Measurements from ENCODE around the gene ARCN1. TPM values are rescaled to one million over a fixed set of nuclear protein-coding genes. Genes with fewer than 3 reads are reported as not detected.
"Not testable (repeated sequence)": the region's sequence is repeated elsewhere in the genome, so short reads cannot be mapped to it uniquely, and the experiment has no call there.

ARCN1 gene
- total RNA-seq, 2 donors from 2014 or later: 134 to 180 TPM

DNA sequence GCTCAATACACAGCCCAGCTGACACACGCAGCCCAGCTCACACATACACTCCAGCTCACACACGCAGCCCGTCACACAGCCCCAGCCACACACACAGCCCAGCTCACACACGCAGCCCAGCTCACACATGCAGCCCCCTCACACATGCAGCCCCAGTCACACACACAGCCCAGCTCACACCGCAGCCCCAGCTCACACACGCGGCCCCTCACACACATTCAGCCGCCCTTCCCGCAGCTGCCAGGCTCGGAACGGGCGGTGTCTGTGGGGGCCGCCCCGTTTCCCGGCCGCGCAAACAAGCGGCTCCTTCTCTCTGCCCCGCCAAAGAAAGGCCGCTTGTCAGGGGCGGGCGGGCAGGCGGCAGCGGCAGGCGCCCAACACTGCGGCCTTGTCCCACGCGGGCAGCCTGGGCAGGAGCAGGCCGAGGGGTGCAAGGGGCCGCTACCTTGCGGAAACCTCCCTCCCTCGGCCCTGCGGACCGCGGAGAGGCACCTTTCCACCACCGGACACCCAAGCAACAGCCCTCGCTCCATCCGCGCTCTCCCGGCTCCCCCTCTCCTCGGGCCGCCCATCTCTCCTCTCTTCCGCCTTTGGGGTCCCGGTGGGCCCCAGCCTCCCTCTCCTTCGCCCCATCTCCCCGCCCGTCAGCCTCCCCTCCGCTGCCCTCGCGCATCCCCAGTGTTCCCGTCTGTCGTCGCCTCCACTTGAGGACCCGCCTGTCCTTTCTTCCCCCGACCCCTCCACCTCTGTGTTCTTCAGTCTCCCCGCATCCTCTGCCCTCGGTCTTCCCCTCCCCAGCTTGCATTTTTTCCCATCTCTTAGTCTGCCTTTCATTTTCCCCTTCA, 37.4 kb downstream of the ARCN1 start:
- Mint-ChIP-seq H3K36me3 (no peaks in the 10 kb centered on the region), H3K9me3 (no peaks in the 10 kb centered on the region), H3K27ac (peak overlapping the region; percentile 4 to 68)
- DNase-seq (ENCODE audit: low spot score in 2 of 2) (peak; percentile 43 to 59), ATAC-seq (peak; percentile 24 to 33)

DNA sequence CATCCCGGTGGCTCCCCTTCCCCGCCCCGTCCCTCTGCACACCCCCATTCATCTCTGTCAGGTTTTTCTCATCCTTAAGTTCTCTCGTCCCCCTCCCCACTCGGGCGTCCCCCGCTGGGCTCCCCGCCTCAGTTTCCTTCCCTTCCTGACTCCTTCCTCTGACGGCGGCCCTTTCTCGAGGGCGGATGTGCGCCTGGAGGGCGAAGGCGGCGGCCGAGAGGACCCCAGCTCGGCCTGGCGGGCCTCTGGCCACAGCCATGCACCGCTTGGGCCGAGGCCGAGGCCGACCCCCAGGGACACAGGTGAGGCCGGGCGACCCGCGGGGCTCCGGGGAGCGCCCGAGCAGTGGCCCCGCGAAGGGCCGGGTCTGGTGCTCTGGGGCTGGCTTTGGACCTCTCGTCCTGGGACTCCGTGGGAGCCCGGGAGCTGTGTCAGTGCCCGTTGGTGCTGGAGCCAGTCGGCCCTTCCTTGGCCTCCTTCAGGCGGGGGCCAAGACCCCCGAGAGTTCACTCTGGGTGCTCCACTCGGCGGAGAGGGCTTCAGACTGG, 38.1 kb downstream of the ARCN1 start:
- DNase-seq (ENCODE audit: low spot score in 2 of 2): peak; percentile 29 to 62

GRCh38 chr11:118610773-118611432, 38.7 kb downstream of the ARCN1 start:
- H3K9me3 Mint-ChIP-seq: no peaks in the 10 kb centered on the region
- peak; percentile 69 to 70 for ATAC-seq
- H3K27ac Mint-ChIP-seq: no peak overlapping the region
- DNase-seq (ENCODE audit: low spot score in 2 of 2): peak; percentile 88 to 95
- no peaks in the 10 kb centered on the region for H3K36me3 Mint-ChIP-seq

More for the DNA sequence above, 38.1 kb downstream of the ARCN1 start:
- H3K9me3 Mint-ChIP-seq: no peaks in the 10 kb centered on the region
- H3K27ac Mint-ChIP-seq: peak overlapping the region; percentile 4 to 68
- H3K36me3 Mint-ChIP-seq: no peaks in the 10 kb centered on the region
- peak; percentile 2 to 11 for ATAC-seq

DNA sequence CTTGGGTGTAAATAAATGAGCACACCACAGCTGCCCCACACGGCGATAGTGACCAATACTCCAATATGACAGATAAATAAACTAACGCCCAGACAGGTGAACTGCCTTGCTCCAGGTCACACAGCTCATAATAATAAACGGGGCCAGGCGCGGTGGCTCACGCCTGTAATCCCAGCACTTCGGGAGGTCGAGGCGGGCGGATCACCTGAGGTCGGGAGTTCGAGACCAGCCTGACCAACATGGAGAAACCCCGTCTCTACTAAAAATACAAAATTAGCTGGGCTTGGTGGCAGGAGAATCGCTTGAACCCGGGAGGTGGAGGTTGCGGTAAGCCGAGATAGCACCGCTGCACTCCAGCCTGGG, 39.2 kb downstream of the ARCN1 start:
- not testable (repeated sequence) for H3K27ac Mint-ChIP-seq, H3K9me3 Mint-ChIP-seq, H3K36me3 Mint-ChIP-seq, ATAC-seq
- DNase-seq (ENCODE audit: low spot score in 2 of 2): peak in 1 of 2 donors; percentile 42

- DNase-seq (ENCODE audit: low spot score in 2 of 2): no peak
- Mint-ChIP-seq H3K9me3 (no peaks in the 10 kb centered on the region), H3K36me3 (no peaks in the 10 kb centered on the region), H3K27ac (no peak overlapping the region)
- no peak for ATAC-seq
Observed at GRCh38 chr11:118612378-118612777, 40.2 kb downstream of the ARCN1 start.

DNA sequence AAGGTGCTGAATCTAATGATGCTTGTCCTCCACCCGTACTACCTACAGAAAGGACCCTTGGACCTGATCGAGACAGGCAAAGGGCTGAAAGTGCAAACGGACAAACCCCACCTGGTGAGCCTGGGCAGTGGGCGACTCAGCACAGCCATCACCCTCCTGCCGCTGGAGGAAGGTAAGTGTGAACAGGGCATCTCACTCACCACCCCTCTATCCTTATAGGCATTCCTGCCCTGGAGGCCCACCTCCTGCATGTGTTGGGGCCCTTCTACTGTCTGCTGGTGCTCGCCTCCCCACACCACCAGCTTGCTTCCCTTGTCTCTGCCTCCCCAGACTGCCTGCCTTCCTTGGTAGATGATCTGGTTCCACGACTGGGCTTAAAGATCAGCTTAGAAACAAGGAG, 42.3 kb downstream of the ARCN1 start:
- peak in 1 of 2 donors; percentile 26 for DNase-seq (ENCODE audit: low spot score in 2 of 2)
- no peaks in the 10 kb centered on the region for H3K9me3 Mint-ChIP-seq

GRCh38 chr11:118615282-118615975, 43.2 kb downstream of the ARCN1 start:
- DNase-seq (ENCODE audit: low spot score in 2 of 2): no peak
- Mint-ChIP-seq H3K36me3 (no peaks in the 10 kb centered on the region), H3K9me3 (no peaks in the 10 kb centered on the region), H3K27ac (no peak overlapping the region)
- no peak for ATAC-seq

More for the DNA sequence above, 42.3 kb downstream of the ARCN1 start:
- no peak for ATAC-seq
- Mint-ChIP-seq H3K27ac (no peak overlapping the region), H3K36me3 (no peaks in the 10 kb centered on the region)

GRCh38 chr11:118615976-118616371, 43.8 kb downstream of the ARCN1 start:
- ATAC-seq (no peak), DNase-seq (ENCODE audit: low spot score in 2 of 2) (no peak)
- Mint-ChIP-seq H3K9me3 (no peaks in the 10 kb centered on the region), H3K36me3 (no peaks in the 10 kb centered on the region), H3K27ac (no peak overlapping the region)

- DNase-seq (ENCODE audit: low spot score in 2 of 2): no peak
- no peak for ATAC-seq
- no peaks in the 10 kb centered on the region for H3K9me3 Mint-ChIP-seq
- peak overlapping the region in 1 of 2 donors; percentile 65 for H3K27ac Mint-ChIP-seq
- no peaks in the 10 kb centered on the region for H3K36me3 Mint-ChIP-seq
Observed at GRCh38 chr11:118618115-118618990, 46.1 kb downstream of the ARCN1 start.

GRCh38 chr11:118618991-118619375, 46.8 kb downstream of the ARCN1 start:
- no peak overlapping the region for H3K27ac Mint-ChIP-seq
- ATAC-seq: no peak
- no peaks in the 10 kb centered on the region for H3K9me3 Mint-ChIP-seq
- no peaks in the 10 kb centered on the region for H3K36me3 Mint-ChIP-seq
- DNase-seq (ENCODE audit: low spot score in 2 of 2): no peak

DNA sequence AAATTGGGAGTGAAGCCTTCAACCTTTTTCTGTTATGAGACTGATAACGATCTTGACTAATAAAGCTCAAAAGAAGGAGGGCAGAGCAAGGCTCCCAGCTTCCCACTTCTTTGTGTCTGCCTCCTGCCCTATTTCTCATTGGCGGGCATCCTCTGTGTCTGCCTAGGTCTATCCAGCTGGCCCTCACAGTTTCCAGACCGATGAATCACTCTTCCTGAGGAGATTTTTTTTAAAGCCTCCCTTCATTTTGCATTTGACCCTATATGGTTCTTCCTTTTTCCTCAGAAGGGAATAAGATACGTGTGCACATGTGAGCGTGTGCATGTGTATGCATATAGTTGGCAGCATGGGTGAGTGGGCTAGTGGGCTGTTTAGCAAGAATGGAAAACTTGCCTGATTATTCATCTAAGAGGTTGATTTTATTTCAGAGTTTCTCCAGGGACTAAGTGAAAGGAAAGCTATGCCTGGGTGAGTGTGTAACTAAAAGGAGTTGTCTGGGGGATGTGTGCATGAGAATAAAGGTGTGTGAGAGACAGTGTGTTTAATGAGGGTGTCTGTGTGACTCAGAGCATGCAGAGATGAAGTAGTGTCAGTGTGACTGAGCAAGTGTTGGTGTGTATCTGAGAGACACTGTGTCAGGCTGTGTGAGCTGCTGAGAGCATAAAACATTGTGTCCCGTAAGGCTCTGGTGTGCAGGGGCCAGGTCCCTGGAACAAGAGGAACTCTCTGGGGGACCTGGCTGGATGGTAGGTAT, 47.4 kb downstream of the ARCN1 start:
- DNase-seq (ENCODE audit: low spot score in 2 of 2): no peak
- no peaks in the 10 kb centered on the region for H3K9me3 Mint-ChIP-seq
- no peak overlapping the region for H3K27ac Mint-ChIP-seq
- H3K36me3 Mint-ChIP-seq: no peaks in the 10 kb centered on the region
- peak in 1 of 2 donors; percentile 28 for ATAC-seq

DNA sequence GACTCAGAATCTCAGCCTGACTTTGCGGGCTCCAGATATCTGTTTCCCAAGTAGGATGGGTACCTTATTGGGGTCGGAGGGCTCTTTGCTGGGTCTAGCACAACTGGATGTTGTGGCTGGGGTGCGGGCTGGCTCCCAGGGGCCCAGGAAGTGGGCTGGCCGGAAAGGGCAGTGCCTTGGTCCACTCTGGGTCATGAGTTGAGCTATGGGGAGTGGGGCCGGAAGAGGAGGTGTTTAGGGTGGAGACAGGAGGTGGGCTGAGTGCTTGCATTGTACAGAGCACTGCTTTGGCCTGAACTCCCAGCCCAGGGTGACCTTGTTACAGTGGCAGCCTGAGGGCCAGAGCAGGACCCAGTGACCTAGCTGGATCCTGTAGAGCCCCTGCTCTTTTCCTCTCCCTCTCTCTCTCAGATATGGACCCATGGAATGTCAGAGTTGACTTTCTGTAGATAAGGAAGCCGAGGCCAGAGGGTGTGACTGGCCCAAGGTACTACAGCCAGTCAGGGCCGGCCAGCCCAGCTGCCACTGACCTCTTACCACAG, 48.4 kb downstream of the ARCN1 start:
- no peak overlapping the region for H3K27ac Mint-ChIP-seq
- ATAC-seq: no peak
- no peaks in the 10 kb centered on the region for H3K9me3 Mint-ChIP-seq
- H3K36me3 Mint-ChIP-seq: no peaks in the 10 kb centered on the region
- no peak for DNase-seq (ENCODE audit: low spot score in 2 of 2)

GRCh38 chr11:118621071-118621783, 49.0 kb downstream of the ARCN1 start:
- H3K36me3 Mint-ChIP-seq: no peaks in the 10 kb centered on the region
- H3K9me3 Mint-ChIP-seq: no peaks in the 10 kb centered on the region
- DNase-seq (ENCODE audit: low spot score in 2 of 2) (peak in 1 of 2 donors; percentile 38), ATAC-seq (peak; percentile 32 to 72)
- H3K27ac Mint-ChIP-seq: peak overlapping the region in 1 of 2 donors; percentile 60

GRCh38 chr11:118621784-118622375, 49.7 kb downstream of the ARCN1 start:
- no peaks in the 10 kb centered on the region for H3K9me3 Mint-ChIP-seq
- no peak overlapping the region for H3K27ac Mint-ChIP-seq
- ATAC-seq (no peak), DNase-seq (ENCODE audit: low spot score in 2 of 2) (no peak)
- no peaks in the 10 kb centered on the region for H3K36me3 Mint-ChIP-seq

All from activated naive CD4-positive, alpha-beta T cell treated with anti-CD3 and anti-CD28 coated beads, Interleukin-2, amount 50 U/mL, for 72 hours (primary cell).